Upper lobe of left lung (tissue), 6 donors: Measurements from ENCODE around the gene TMEM178B. TPM values are rescaled to one million over a fixed set of nuclear protein-coding genes. Genes with fewer than 3 reads are reported as not detected.
A peak's percentile ranks its signal among the peaks of the same experiment; 100 is the strongest.

Experiments
- ATAC-seq, 2 donors: fragments of 200-7000 bp; cut with Tn5 transposase; one replicate each; pipeline ENCODE4 v1.9.1; 2022; ENCODE audit warnings: mild to moderate bottlenecking in 2 of 2, moderate library complexity in 2 of 2; ENCODE audit not compliant: low FRiP score in 2 of 2
- DNase-seq, 2 donors: peaks; one replicate each; pipeline ENCODE4 v3.0.0-alpha.2; 2019 to 2020
- H3K27ac ChIP-seq, 4 donors: fragments of 200-600 bp; sonication (generic); one replicate each; pipeline ENCODE4 v1.5.1; 2016 to 2019
- H3K27me3 ChIP-seq, 4 donors: fragments of 200-600 bp; sonication (generic); one replicate each; pipeline ENCODE4 v1.5.1; 2017 to 2019
- H3K36me3 ChIP-seq, 4 donors: fragments of 200-600 bp; sonication (generic); one replicate each; pipeline ENCODE4 v1.5.1; 2016 to 2019
- H3K4me1 ChIP-seq, 4 donors: fragments of 200-600 bp; sonication (generic); one replicate each; pipeline ENCODE4 v1.5.1; 2018 to 2019
- H3K4me3 ChIP-seq, 4 donors: fragments of 200-600 bp; sonication (generic); one replicate each; pipeline ENCODE4 v1.5.1; 2017 to 2019; ENCODE audit warnings: mild to moderate bottlenecking in 2 of 4, moderate library complexity in 1 of 4
- H3K9me3 ChIP-seq, 4 donors: fragments of 200-600 bp; sonication (generic); one replicate each; pipeline ENCODE4 v1.5.1; 2018 to 2019
- EP300 ChIP-seq, 4 donors: sonication (generic); formaldehyde crosslinking; IDR thresholded peaks; one replicate each; pipeline ENCODE4 v1.5.1; 2017; ENCODE audit warnings: antibody characterized with exemption in 4 of 4, control low read depth in 2 of 4
- POLR2A ChIP-seq, 4 donors: fragments of 450-650 bp; IDR thresholded peaks; one replicate each; pipeline ENCODE4 v1.5.1; 2016 to 2017; ENCODE audit warnings: antibody characterized with exemption in 4 of 4, mild to moderate bottlenecking in 2 of 4
- POLR2AphosphoS5 ChIP-seq, 2 donors: sonication (generic); formaldehyde crosslinking; IDR thresholded peaks; one replicate each; pipeline ENCODE4 v1.5.1; 2017; ENCODE audit warnings: antibody characterized with exemption in 2 of 2
- WGBS, 2 donors: methylation state at CpG; one replicate each; pipeline ENCODE4 v1.1.5; 2017 to 2018; 5-methylcytosine and 5-hydroxymethylcytosine counted together
- total RNA-seq, 6 donors: library from RNA; depleted of rRNA in 4 of 6; stranded (reverse); fragments of >200 nt in 4 of 6; gene quantifications; one replicate each; pipeline versions ENCODE4 v1.1.0 to v1.2.1, GENCODE V29; 2016 to 2021
- TF ChIP-seq, protein P1 (sequence below), 6 experiments: fragments of 450-650 bp in 4 of 6; fragments of 200-600 bp in 2 of 6; sonication (generic) in 2 of 6; IDR thresholded peaks; one replicate each; pipeline ENCODE4 v1.5.1; 2016 to 2019; ENCODE audit warnings: antibody characterized with exemption in 6 of 6
- donor health status: DM: no; HTN: no; CAD: no; lungs with moderate emphysema.
- donor health status: DM: no; HTN: yes; CAD: no; lungs with severe emphysema.

The TMEM178B gene
- total RNA-seq, 6 donors from 2014 or later = under 0.01 to 1.4 (median 0.32) TPM

DNA sequence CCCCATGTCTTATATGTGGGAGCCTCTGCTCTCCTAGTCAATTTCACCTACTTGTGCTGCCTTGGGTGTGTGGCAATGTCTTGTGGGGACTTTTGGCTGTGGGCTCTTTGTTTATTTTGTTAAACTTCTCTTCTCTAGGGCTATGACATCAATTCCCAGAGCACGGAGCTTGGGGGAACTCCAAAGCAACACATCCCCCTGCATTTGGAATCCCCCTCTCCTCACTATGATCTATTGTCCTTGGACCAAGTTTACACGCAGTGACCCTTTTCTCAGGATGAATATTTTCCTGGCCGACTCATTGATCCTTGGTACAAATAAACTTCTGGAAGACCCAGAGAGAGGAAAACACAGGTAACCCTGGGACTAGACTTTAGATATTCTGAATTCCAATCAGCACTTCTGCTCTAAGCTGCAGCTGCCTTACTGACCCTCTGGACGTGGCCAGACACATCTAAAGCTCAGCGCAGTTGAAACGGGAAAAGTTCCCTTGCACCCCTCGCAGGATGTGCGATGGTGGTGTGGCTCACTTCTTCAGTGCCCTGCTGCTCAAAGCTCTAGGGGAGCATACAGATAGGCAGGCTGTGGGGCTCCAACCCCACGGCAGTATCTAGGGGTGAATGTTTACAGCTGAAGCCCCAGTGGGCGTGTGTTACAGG is 110.8 kb downstream of the TMEM178B start:
- no peak for DNase-seq
- TF ChIP-seq POLR2A (IDR thresholded peaks at IDR 0.05) (no peak), POLR2AphosphoS5 (IDR thresholded peaks at IDR 0.05) (no peak), EP300 (IDR thresholded peaks at IDR 0.05) (no peak)
- TF ChIP-seq, protein P1, sequence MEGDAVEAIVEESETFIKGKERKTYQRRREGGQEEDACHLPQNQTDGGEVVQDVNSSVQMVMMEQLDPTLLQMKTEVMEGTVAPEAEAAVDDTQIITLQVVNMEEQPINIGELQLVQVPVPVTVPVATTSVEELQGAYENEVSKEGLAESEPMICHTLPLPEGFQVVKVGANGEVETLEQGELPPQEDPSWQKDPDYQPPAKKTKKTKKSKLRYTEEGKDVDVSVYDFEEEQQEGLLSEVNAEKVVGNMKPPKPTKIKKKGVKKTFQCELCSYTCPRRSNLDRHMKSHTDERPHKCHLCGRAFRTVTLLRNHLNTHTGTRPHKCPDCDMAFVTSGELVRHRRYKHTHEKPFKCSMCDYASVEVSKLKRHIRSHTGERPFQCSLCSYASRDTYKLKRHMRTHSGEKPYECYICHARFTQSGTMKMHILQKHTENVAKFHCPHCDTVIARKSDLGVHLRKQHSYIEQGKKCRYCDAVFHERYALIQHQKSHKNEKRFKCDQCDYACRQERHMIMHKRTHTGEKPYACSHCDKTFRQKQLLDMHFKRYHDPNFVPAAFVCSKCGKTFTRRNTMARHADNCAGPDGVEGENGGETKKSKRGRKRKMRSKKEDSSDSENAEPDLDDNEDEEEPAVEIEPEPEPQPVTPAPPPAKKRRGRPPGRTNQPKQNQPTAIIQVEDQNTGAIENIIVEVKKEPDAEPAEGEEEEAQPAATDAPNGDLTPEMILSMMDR (IDR thresholded peaks at IDR 0.05) = no peak
- Histone ChIP-seq H3K27me3 (no peaks in the 10 kb centered on the region), H3K4me1 (no peaks in the 10 kb centered on the region), H3K36me3 (no peaks in the 10 kb centered on the region), H3K9me3 (no peaks in the 10 kb centered on the region), H3K4me3 (no peak overlapping the region), H3K27ac (no peak overlapping the region)
- no peak for ATAC-seq
- WGBS, 2 donors = 59 to 75% methylated on average over 8 to 10 of the region's 10 CpGs

DNA sequence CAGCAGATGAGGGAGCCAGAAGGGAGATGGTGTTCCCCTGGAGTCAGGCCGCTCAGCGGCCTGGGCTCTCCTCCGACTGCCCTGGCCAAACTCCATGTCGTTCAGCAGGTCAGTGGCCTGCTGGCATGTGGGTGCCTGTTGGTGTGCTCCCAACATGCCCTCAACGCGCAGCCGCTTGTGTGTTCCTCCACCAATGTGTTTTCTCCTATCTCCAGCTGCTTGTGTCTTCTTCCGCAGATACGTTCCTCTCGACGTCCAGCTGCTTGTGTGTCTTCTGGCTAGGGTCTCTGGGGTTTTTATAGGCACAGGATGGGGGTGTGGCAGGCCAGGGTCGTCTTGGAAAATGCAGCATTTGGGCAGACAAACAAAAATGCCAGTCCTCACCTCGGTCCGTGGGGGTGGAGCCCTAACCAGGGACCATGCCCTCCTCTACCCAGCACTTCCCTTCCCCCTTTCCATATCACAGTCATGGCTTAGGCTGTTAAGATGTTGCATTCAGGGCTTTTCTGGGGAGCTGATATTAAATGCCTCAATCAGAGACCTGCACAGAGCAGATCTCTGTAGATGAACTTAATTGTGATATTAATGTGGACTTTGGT is 111.6 kb downstream of the TMEM178B start:
- Histone ChIP-seq H3K27ac (no peak overlapping the region), H3K4me1 (no peaks in the 10 kb centered on the region), H3K4me3 (no peak overlapping the region), H3K27me3 (no peaks in the 10 kb centered on the region), H3K9me3 (no peaks in the 10 kb centered on the region), H3K36me3 (no peaks in the 10 kb centered on the region)
- no peak for ATAC-seq
- DNase-seq = peak in 1 of 2 donors; percentile 44
- WGBS, 2 donors = 82 to 90% methylated on average over 10 to 14 of the region's 14 CpGs
- TF ChIP-seq, protein P1 (IDR thresholded peaks at IDR 0.05) = no peak
- TF ChIP-seq POLR2A (IDR thresholded peaks at IDR 0.05) (no peak), POLR2AphosphoS5 (IDR thresholded peaks at IDR 0.05) (no peak), EP300 (IDR thresholded peaks at IDR 0.05) (no peak)

DNA sequence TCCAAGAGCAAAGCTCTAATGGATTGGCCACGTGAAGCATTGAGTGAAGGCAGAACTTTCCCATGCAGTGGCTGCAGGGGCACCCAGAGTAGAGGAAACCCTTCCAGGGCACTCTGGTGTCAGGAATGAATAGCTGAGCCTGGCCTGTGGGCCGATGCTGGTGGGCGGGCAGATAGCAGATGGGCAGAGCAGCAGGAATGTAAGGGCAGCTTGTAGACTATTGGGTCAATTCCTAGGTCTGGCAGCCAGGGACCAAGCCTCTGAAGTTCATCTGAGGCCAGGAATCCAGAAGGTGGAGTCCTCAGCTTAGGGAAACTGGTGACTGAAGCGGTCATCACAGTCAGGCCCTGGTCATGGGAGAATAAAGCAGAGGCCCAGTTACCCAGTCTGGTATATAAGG is 115.4 kb downstream of the TMEM178B start:
- DNase-seq (no peak), ATAC-seq (peak in 1 of 2 donors; percentile 32)
- WGBS, 2 donors = 87 to 89% methylated on average over 3 to 4 of the region's 4 CpGs
- Histone ChIP-seq H3K36me3 (no peaks in the 10 kb centered on the region), H3K9me3 (no peaks in the 10 kb centered on the region), H3K27me3 (no peaks in the 10 kb centered on the region), H3K27ac (no peak overlapping the region), H3K4me3 (no peak overlapping the region), H3K4me1 (no peaks in the 10 kb centered on the region)
- TF ChIP-seq POLR2A (IDR thresholded peaks at IDR 0.05) (no peak), EP300 (IDR thresholded peaks at IDR 0.05) (no peak), POLR2AphosphoS5 (IDR thresholded peaks at IDR 0.05) (no peak)
- TF ChIP-seq, protein P1 (IDR thresholded peaks at IDR 0.05) = no peak

DNA sequence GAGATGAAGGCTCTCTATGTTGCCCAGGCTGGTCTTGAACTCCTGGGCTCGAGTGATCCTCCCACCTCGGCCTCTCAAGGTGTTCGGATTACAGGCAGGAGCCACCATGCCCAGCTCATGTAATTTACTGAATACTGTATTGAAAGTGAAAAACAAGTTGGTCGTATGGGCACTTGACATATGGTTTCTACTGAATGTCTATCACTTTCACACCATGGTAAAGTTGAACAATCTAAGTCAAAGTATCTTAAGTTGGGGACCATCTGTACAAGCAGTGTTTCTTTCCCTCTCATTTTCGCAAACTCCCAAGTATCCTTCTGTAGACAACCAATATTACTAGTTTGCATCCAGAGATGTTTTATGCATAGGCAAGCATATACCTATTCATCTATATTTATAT is 116.6 kb downstream of the TMEM178B start:
- ATAC-seq (no peak), DNase-seq (no peak)
- Histone ChIP-seq H3K4me3 (no peak overlapping the region), H3K27me3 (no peaks in the 10 kb centered on the region), H3K36me3 (no peaks in the 10 kb centered on the region), H3K4me1 (no peaks in the 10 kb centered on the region), H3K27ac (no peak overlapping the region), H3K9me3 (no peaks in the 10 kb centered on the region)
- TF ChIP-seq, protein P1 (IDR thresholded peaks at IDR 0.05) = no peak
- WGBS, 2 donors = 78 to 83% methylated on average over 4 to 5 of the region's 5 CpGs

DNA sequence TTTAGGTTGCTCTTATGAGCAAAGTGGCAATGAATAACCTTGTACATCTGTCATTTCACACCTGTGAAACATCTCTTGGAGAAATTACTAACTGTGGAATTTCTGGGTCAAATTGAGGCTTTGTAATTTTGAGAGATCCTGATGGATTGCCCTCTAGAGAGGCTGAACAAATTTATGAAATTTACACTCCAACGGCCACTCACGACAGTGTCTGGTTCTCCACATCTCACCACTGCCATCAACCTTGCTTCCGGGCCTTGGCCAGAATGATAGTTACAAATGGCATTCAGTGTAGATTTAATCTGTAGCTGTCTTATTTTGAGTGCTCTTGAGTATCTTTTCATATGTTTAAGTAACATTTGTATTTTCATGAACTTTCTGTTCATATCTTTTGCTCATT is 117.4 kb downstream of the TMEM178B start:
- no peak overlapping the region for H3K4me3 ChIP-seq
- H3K9me3 ChIP-seq = no peaks in the 10 kb centered on the region
- no peaks in the 10 kb centered on the region for H3K36me3 ChIP-seq
- TF ChIP-seq POLR2A (IDR thresholded peaks at IDR 0.05) = no peak
- TF ChIP-seq, protein P1 (IDR thresholded peaks at IDR 0.05) = no peak
- no peak for TF ChIP-seq POLR2AphosphoS5 (IDR thresholded peaks at IDR 0.05)
- TF ChIP-seq EP300 (IDR thresholded peaks at IDR 0.05) = no peak
- no peaks in the 10 kb centered on the region for H3K27me3 ChIP-seq
- DNase-seq = no peak
- 84 to 90% methylated on average over 3 of the region's 3 CpGs for WGBS, 2 donors
- no peak for ATAC-seq
- H3K4me1 ChIP-seq = no peaks in the 10 kb centered on the region
- no peak overlapping the region for H3K27ac ChIP-seq
